SH-SY5Y (cell line): ENCODE data around the gene EDEM1.

ENCODE experiments used
- GATA2 ChIP-seq: IDR thresholded peaks from 2 replicates; pipeline ENCODE4 v1.6.1; 2011; ENCODE audit warnings: mild to moderate bottlenecking, low read depth, low read length
- GATA3 ChIP-seq: IDR thresholded peaks from 2 replicates; pipeline ENCODE4 v1.6.1; 2011; ENCODE audit warnings: low read depth, mild to moderate bottlenecking, low read length, moderate library complexity

GRCh38 chr3:5226783-5227182, 39.3 kb downstream of the EDEM1 start:
- TF ChIP-seq GATA2, result no peak
- no peak for TF ChIP-seq GATA3
